ENCODE measurements around the gene EFS. TPM values are rescaled to one million over a fixed set of nuclear protein-coding genes. Genes with fewer than 3 reads are reported as not detected.

EFS gene
- total and polyA plus RNA-seq, 2 of the 8 experiments (the other 6 are each of a cell fraction or from before 2014, with no cell fraction given) = 27.8 to 28.6 TPM

DNA sequence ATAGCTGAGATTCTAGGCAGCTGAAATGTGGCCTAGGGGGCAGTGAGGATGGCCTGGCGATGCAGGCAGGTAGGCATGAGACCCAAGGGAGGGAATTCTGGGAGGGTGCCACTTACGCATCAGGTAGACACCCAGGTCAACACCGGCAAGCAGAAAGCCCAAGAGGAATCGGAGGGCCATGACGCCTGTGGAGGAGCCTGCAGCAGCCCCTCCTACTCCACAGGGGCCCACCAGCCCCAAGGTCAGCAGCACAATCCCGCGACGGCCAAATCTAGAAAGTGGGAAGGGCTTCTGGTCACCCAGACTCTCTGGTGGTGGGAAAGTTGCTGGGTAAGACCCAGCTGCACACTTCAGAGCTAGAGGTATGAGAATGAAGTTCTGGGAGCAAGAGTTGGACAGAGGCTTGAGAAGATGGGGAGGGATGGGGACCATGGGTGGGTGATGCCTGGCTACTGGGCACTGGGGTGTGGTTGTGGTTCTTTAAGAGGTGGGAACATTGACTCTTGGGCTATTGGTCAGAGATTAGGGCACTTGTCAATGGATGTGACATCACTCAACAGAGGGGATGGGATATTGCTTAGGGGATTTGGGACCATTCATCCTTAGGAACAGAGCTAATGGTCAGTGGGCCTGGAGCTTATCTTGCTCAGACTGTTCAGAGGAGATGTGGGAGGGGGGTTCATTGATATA, 15.7 kb downstream of the EFS start:
- H3K18ac ChIP-seq (ENCODE audit: extremely low read depth, low read length) = no peak overlapping the region
- FAIRE-seq (no peak), DNase-seq (ENCODE audit: low read depth in 1 of 2, low spot score in 2 of 2) (no peak)
- H3K14ac ChIP-seq (ENCODE audit: insufficient read length) = no peak overlapping the region
- H3K56ac ChIP-seq (replicated peaks; ENCODE audit: insufficient read length, low read depth, low read length) = no peak overlapping the region
- peaks cover 1 to 7% (median 2%) of the 10 kb centered on the region in 4 experiments for H3K4me1 ChIP-seq (replicated peaks in 1 of 4; ENCODE audit: control insufficient read depth in 3 of 4, insufficient read depth in 4 of 4, low read length in 3 of 4)
- WGBS, 2 experiments (ENCODE audit: extremely low coverage in 1 of 2, insufficient coverage in 1 of 2, insufficient read length in 1 of 2, insufficient replicate concordance in 2 of 2, low coverage in 1 of 2, low lambda C conversion rate in 2 of 2, missing lambda C conversion rate in 1 of 2) = 74% methylated on average over 8 of the region's 8 CpGs; no CpG with 5 or more reads in 1 of the 2 experiments
- ChIA-PET POLR2A (ENCODE audit: partially characterized antibody) (interaction anchor here (6.4 kb wide), 1 partner anchor 14 kb away, joined by 73 read pairs; the partner anchor contains the start of gene EFS), CTCF (ENCODE audit: partially characterized antibody) (interaction anchor here (1.0 to 5.9 kb wide), 6 partner anchors 10 to 55 kb away, joined by 3 to 69 read pairs (median 3); no protein-coding TSS in a partner anchor)
- H2BK12ac ChIP-seq (ENCODE audit: low read depth, low read length) = no peak overlapping the region
- no peak overlapping the region for H3K4ac ChIP-seq (replicated peaks; ENCODE audit: insufficient read length, low read depth, low read length)
- H2BK120ac ChIP-seq (replicated peaks; ENCODE audit: low read depth, low read length) = no peak overlapping the region
- no peak overlapping the region; the same call in 1 of the 2 replicates for H4K8ac ChIP-seq (ENCODE audit: extremely low read depth, insufficient read depth, low read length)
- no peak overlapping the region for H3K4me3 ChIP-seq (ENCODE audit: extremely low read depth in 1 of 4, insufficient read depth in 2 of 4, low read depth in 3 of 4, low read length in 4 of 4)
- peaks cover 0 to 3% of the 10 kb centered on the region in 2 experiments for H4K20me1 ChIP-seq (replicated peaks in 1 of 2; ENCODE audit: control insufficient read depth in 1 of 2, insufficient read depth in 2 of 2, low read length in 2 of 2)
- no peaks in the 10 kb centered on the region for H3K9me3 ChIP-seq (ENCODE audit: insufficient read depth in 2 of 2, low read depth in 1 of 2, low read length in 1 of 2)
- H3K79me2 ChIP-seq (ENCODE audit: control insufficient read depth in 1 of 2, insufficient read depth in 2 of 2, low read length in 2 of 2) = no peaks in the 10 kb centered on the region
- H2AFZ ChIP-seq (ENCODE audit: low read length) = no peak overlapping the region
- H4K5ac ChIP-seq (ENCODE audit: insufficient read length, low read depth, low read length) = no peak overlapping the region
- H2AK5ac ChIP-seq (ENCODE audit: low read depth, low read length) = no peak overlapping the region
- no peak overlapping the region for H3K27ac ChIP-seq (ENCODE audit: low read depth, low read length)
- H3K4me2 ChIP-seq (ENCODE audit: insufficient read depth in 1 of 2, low read depth in 2 of 2, low read length in 2 of 2) = no peak overlapping the region
- H3K79me1 ChIP-seq (ENCODE audit: low read depth, low read length) = no peaks in the 10 kb centered on the region
- H2BK15ac ChIP-seq (ENCODE audit: low read length) = no peak overlapping the region
- no peak overlapping the region for H3K23ac ChIP-seq (ENCODE audit: insufficient read length)
- peaks cover 0 to 12% (median 9%) of the 10 kb centered on the region in 4 experiments; a peak in 6 of 7 replicates for H3K27me3 ChIP-seq (replicated peaks in 1 of 4; ENCODE audit: control insufficient read depth in 3 of 4, extremely low read depth in 1 of 4, insufficient read depth in 3 of 4, low read length in 3 of 4)
- H4K91ac ChIP-seq (replicated peaks; ENCODE audit: insufficient read length, low read length) = no peak overlapping the region
- no peaks in the 10 kb centered on the region for H3K36me3 ChIP-seq (ENCODE audit: control insufficient read depth in 2 of 4, insufficient read depth in 4 of 4, low read length in 3 of 4)
- H3K9ac ChIP-seq (replicated peaks in 1 of 4; ENCODE audit: extremely low read depth in 1 of 4, low read depth in 3 of 4, low read length in 3 of 4) = no peak overlapping the region
- peaks cover 10% of the 10 kb centered on the region for H3K23me2 ChIP-seq (ENCODE audit: low read depth, low read length)
- H2BK20ac ChIP-seq (ENCODE audit: low read length) = no peak overlapping the region
- no peak overlapping the region for H2BK5ac ChIP-seq (ENCODE audit: low read depth, low read length)
- TF ChIP-seq RAD21 (IDR thresholded peaks at IDR 0.05 in 1 of 2, conservative IDR thresholded peaks at IDR 0.05 in 1 of 2; ENCODE audit: low read depth in 2 of 2, low read length in 2 of 2) (no peak), SIX5 (IDR thresholded peaks at IDR 0.05; ENCODE audit: low read depth, low read length) (no peak), POLR2A (IDR thresholded peaks at IDR 0.05; ENCODE audit: control extremely low read depth in 1 of 2, low read depth in 2 of 2, low read length in 2 of 2) (no peak), TAF7 (optimal IDR thresholded peaks at IDR 0.05; ENCODE audit: borderline replicate concordance, low read depth, low read length) (no peak), SRF (IDR thresholded peaks at IDR 0.05; ENCODE audit: low read depth, low read length) (no peak), CHD2 (IDR thresholded peaks at IDR 0.05; ENCODE audit: low read length) (no peak), BRCA1 (IDR thresholded peaks at IDR 0.05; ENCODE audit: low read depth, low read length) (no peak), TCF12 (IDR thresholded peaks at IDR 0.05; ENCODE audit: low read depth, low read length) (no peak), TAF1 (IDR thresholded peaks at IDR 0.05; ENCODE audit: low read depth, low read length) (no peak), HDAC6 (IDR thresholded peaks at IDR 0.05; ENCODE audit: low read depth, low read length) (no peak)
- TF ChIP-seq, protein P1, sequence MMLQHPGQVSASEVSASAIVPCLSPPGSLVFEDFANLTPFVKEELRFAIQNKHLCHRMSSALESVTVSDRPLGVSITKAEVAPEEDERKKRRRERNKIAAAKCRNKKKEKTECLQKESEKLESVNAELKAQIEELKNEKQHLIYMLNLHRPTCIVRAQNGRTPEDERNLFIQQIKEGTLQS (IDR thresholded peaks at IDR 0.05; ENCODE audit: insufficient read depth, low read depth, low read length) = no peak
- TF ChIP-seq, protein P2, sequence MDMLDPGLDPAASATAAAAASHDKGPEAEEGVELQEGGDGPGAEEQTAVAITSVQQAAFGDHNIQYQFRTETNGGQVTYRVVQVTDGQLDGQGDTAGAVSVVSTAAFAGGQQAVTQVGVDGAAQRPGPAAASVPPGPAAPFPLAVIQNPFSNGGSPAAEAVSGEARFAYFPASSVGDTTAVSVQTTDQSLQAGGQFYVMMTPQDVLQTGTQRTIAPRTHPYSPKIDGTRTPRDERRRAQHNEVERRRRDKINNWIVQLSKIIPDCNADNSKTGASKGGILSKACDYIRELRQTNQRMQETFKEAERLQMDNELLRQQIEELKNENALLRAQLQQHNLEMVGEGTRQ (IDR thresholded peaks at IDR 0.05; ENCODE audit: low read length) = no peak
